Tibial artery (tissue), 4 donors: Measurements from ENCODE around the gene SMIM24.

Experiments
- DNase-seq, 2 donors: peaks; one replicate each; pipeline ENCODE4 v3.0.0-alpha.2; 2019
- H3K27ac ChIP-seq, 2 donors: fragments of 200-600 bp; sonication (generic) in 1 of 2; 1 replicate in 1 of 2; 2 replicates in 1 of 2; pipeline ENCODE4 v1.5.1; 2018 to 2019; ENCODE audit warnings: mild to moderate bottlenecking in 1 of 2
- H3K27me3 ChIP-seq, 2 donors: fragments of 200-600 bp; sonication (generic) in 1 of 2; one replicate each; pipeline versions ENCODE4 v1.5.1 to v1.6.0; 2016 to 2019
- H3K36me3 ChIP-seq, 3 donors: fragments of 200-600 bp; sonication (generic) in 2 of 3; one replicate each; pipeline ENCODE4 v1.5.1; 2016 to 2019; ENCODE audit warnings: mild to moderate bottlenecking in 2 of 3
- H3K4me1 ChIP-seq, 4 donors: fragments of 200-600 bp; sonication (generic) in 2 of 4; 1 replicate in 3 of 4; 2 replicates in 1 of 4; pipeline ENCODE4 v1.5.1; 2016 to 2019
- H3K4me3 ChIP-seq, 2 donors: fragments of 200-600 bp; sonication (generic) in 1 of 2; 1 replicate in 1 of 2; 2 replicates in 1 of 2; pipeline ENCODE4 v1.5.1; 2018 to 2019; ENCODE audit warnings: mild to moderate bottlenecking in 2 of 2
- H3K9me3 ChIP-seq, 3 donors: fragments of 200-600 bp; sonication (generic) in 1 of 3; one replicate each; pipeline ENCODE4 v1.5.1; 2016 to 2019
- CTCF ChIP-seq, 2 experiments: fragments of 200-600 bp in 1 of 2; fragments of 450-650 bp in 1 of 2; IDR thresholded peaks; one replicate each; pipeline ENCODE4 v1.5.1; 2017 to 2019; ENCODE audit warnings: antibody characterized with exemption in 2 of 2, mild to moderate bottlenecking in 1 of 2, moderate library complexity in 1 of 2
- intact Hi-C: fragments of 100-400 bp; cut with DNase I; formaldehyde crosslinking; loops from one replicate; pipeline ENCODE4 v1.15.0; 2023; ENCODE audit warnings: low total_unique reads

Gene SMIM24

GRCh38 chr19:3522421-3523360 is 42.4 kb upstream of the SMIM24 start:
- Histone ChIP-seq H3K9me3 (no peaks in the 10 kb centered on the region), H3K27ac (no peak overlapping the region), H3K4me1 (peaks cover 0 to 7% (median 0%) of the 10 kb centered on the region in 4 donors), H3K27me3 (no peaks in the 10 kb centered on the region), H3K36me3 (peaks cover 36 to 85% (median 52%) of the 10 kb centered on the region in 3 donors), H3K4me3 (no peak overlapping the region)
- no peak for DNase-seq
- intact Hi-C loops = no loop called here
- no peak for TF ChIP-seq CTCF (IDR thresholded peaks at IDR 0.05)

GRCh38 chr19:3521104-3521445 is 40.8 kb upstream of the SMIM24 start:
- H3K9me3 ChIP-seq = no peaks in the 10 kb centered on the region
- no peak for DNase-seq
- intact Hi-C loops = no loop called here
- TF ChIP-seq CTCF (IDR thresholded peaks at IDR 0.05) = no peak
- peaks cover 0 to 16% (median 3%) of the 10 kb centered on the region in 4 donors for H3K4me1 ChIP-seq
- H3K4me3 ChIP-seq = no peak overlapping the region
- no peaks in the 10 kb centered on the region for H3K27me3 ChIP-seq
- no peak overlapping the region for H3K27ac ChIP-seq
- peaks cover 23 to 69% (median 36%) of the 10 kb centered on the region in 3 donors for H3K36me3 ChIP-seq

- H3K27me3 ChIP-seq = no peaks in the 10 kb centered on the region
- no peaks in the 10 kb centered on the region for H3K9me3 ChIP-seq
- peaks cover 0 to 19% (median 5%) of the 10 kb centered on the region in 4 donors for H3K4me1 ChIP-seq
- H3K4me3 ChIP-seq = no peak overlapping the region
- intact Hi-C loops = no loop called here
- peaks cover 19 to 63% (median 31%) of the 10 kb centered on the region in 3 donors for H3K36me3 ChIP-seq
- DNase-seq = no peak
- no peak overlapping the region for H3K27ac ChIP-seq
- no peak for TF ChIP-seq CTCF (IDR thresholded peaks at IDR 0.05)
Observed at GRCh38 chr19:3520166-3521103, 40.1 kb upstream of the SMIM24 start.

- Histone ChIP-seq H3K4me1 (peaks cover 0 to 19% (median 5%) of the 10 kb centered on the region in 4 donors), H3K9me3 (no peaks in the 10 kb centered on the region), H3K27ac (no peak overlapping the region), H3K36me3 (peaks cover 11 to 53% (median 20%) of the 10 kb centered on the region in 3 donors), H3K4me3 (no peak overlapping the region), H3K27me3 (no peaks in the 10 kb centered on the region)
- no peak for DNase-seq
- no peak for TF ChIP-seq CTCF (IDR thresholded peaks at IDR 0.05)
- intact Hi-C loops = no loop called here
Observed at GRCh38 chr19:3519126-3519525, 38.8 kb upstream of the SMIM24 start.

GRCh38 chr19:3518659-3519058 is 38.3 kb upstream of the SMIM24 start:
- DNase-seq = no peak
- Histone ChIP-seq H3K27me3 (no peaks in the 10 kb centered on the region), H3K36me3 (peaks cover 8 to 48% (median 15%) of the 10 kb centered on the region in 3 donors), H3K9me3 (no peaks in the 10 kb centered on the region), H3K27ac (no peak overlapping the region), H3K4me1 (peaks cover 0 to 19% (median 5%) of the 10 kb centered on the region in 4 donors), H3K4me3 (no peak overlapping the region)
- intact Hi-C loops = no loop called here
- no peak for TF ChIP-seq CTCF (IDR thresholded peaks at IDR 0.05)
